ENCODE results near the gene SLC44A1. TPM values are rescaled to one million over a fixed set of nuclear protein-coding genes. Genes with fewer than 3 reads are reported as not detected.

The SLC44A1 gene
- total RNA-seq, 1 donor from 2014 or later: 69.7 TPM

DNA sequence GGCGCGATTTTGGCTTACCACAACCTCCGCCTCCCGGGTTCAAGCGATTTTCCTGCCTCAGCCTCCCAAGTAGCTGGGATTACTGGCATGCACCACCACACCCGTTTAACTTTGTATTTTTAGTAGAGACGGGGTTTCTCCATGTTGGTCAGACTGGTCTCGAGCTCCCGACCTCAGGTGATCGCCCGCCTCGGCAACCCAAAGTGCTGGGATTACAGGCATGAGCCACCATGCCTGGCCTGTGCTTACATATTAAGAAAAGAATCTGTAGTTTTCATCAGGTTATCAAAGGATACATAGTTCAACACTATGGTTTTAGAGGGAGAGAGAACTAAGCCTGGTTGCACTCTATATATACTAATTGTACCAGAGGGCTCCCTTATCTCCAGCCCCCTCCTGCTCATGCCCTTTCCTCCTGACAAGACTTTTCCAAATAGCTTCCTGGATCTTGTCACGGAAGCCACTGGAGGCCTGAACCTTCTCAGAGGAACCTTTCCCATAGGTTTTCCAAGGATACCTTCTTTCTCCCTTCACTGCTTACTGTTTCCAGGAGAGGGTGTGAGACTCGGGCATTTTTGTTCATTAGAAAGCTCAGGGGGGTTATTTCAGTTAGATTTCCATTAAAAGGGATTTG lies 53.1 kb downstream of the SLC44A1 start:
- peak overlapping the region; percentile 99 for H3K27ac Mint-ChIP-seq (ENCODE audit: unreplicated experiment)
- DNase-seq (ENCODE audit: low spot score): peak; percentile 24

DNA sequence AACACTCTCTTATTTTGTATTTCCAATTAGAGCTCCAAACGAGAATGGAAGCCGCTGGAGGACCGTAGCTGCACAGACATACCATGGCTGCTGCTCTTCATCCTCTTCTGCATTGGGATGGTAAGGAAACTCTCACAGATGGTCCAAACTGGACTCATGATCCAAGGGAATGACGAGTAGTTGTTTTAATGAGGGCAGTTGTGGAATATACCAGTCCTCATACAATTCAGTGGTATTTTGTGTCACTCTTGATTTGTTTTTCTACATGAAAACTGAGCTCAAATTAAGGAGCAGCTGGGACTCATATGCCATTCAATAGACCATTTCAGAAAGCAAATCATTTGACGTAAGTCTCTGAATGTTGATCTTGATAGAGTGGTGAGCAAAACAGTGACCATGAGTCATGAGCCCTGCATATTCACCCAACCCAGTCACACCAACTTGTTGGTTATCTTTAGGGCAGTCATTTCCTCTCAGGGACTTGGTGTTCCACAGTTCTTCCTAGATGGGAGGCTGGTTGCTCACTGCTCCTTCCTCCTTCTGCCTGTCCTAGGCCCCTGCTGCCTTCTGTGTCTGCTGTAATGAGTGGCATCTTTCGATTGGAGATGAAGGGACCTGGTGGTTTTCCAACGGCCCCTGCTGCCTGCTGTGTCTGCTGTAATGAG lies 54.9 kb downstream of the SLC44A1 start:
- TF ChIP-seq, protein P1, sequence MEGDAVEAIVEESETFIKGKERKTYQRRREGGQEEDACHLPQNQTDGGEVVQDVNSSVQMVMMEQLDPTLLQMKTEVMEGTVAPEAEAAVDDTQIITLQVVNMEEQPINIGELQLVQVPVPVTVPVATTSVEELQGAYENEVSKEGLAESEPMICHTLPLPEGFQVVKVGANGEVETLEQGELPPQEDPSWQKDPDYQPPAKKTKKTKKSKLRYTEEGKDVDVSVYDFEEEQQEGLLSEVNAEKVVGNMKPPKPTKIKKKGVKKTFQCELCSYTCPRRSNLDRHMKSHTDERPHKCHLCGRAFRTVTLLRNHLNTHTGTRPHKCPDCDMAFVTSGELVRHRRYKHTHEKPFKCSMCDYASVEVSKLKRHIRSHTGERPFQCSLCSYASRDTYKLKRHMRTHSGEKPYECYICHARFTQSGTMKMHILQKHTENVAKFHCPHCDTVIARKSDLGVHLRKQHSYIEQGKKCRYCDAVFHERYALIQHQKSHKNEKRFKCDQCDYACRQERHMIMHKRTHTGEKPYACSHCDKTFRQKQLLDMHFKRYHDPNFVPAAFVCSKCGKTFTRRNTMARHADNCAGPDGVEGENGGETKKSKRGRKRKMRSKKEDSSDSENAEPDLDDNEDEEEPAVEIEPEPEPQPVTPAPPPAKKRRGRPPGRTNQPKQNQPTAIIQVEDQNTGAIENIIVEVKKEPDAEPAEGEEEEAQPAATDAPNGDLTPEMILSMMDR (IDR thresholded peaks at IDR 0.05; ENCODE audit: unreplicated experiment): no peak
- DNase-seq (ENCODE audit: low spot score): no peak
- peak overlapping the region; percentile 99 for H3K27ac Mint-ChIP-seq (ENCODE audit: unreplicated experiment)

More for the DNA sequence above, 53.1 kb downstream of the SLC44A1 start:
- Mint-ChIP-seq H3K4me1 (ENCODE audit: unreplicated experiment) (peaks cover 70% of the 10 kb centered on the region), H3K4me3 (ENCODE audit: unreplicated experiment) (peak overlapping the region; percentile 15), H3K9me3 (ENCODE audit: unreplicated experiment) (no peaks in the 10 kb centered on the region), H3K27me3 (ENCODE audit: unreplicated experiment) (peaks cover 6% of the 10 kb centered on the region), H3K36me3 (ENCODE audit: low read depth, unreplicated experiment) (peaks cover 9% of the 10 kb centered on the region)
- TF ChIP-seq, protein P1 (IDR thresholded peaks at IDR 0.05; ENCODE audit: unreplicated experiment): no peak

DNA sequence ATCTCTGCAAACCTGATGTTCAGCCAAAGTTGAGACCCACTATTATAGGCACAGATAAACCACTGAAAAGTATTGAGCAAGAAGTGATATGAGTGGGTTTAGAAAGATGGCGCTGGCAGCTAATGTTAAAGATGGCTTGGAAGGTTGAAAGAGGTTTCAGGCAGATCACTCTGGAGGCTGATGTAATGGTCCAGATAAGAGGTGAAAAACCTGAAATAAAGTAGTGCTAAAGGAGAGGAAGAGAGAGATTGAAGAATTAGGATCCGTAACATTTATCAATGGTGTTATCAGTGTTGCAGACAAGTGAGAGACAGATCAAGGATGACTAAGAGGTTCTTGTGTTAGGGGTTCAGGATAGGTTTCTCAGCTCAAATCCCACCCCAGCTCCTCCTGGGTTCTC lies 58.3 kb downstream of the SLC44A1 start:
- Mint-ChIP-seq H3K9me3 (ENCODE audit: unreplicated experiment) (no peaks in the 10 kb centered on the region), H3K27ac (ENCODE audit: unreplicated experiment) (no peak overlapping the region), H3K36me3 (ENCODE audit: low read depth, unreplicated experiment) (peaks cover 19% of the 10 kb centered on the region), H3K27me3 (ENCODE audit: unreplicated experiment) (peaks cover 2% of the 10 kb centered on the region), H3K4me3 (ENCODE audit: unreplicated experiment) (no peak overlapping the region), H3K4me1 (ENCODE audit: unreplicated experiment) (peaks cover 37% of the 10 kb centered on the region)
- TF ChIP-seq, protein P1 (IDR thresholded peaks at IDR 0.05; ENCODE audit: unreplicated experiment): no peak
- DNase-seq (ENCODE audit: low spot score): no peak

More for the DNA sequence above, 54.9 kb downstream of the SLC44A1 start:
- no peaks in the 10 kb centered on the region for H3K9me3 Mint-ChIP-seq (ENCODE audit: unreplicated experiment)
- peaks cover 19% of the 10 kb centered on the region for H3K36me3 Mint-ChIP-seq (ENCODE audit: low read depth, unreplicated experiment)
- H3K4me3 Mint-ChIP-seq (ENCODE audit: unreplicated experiment): peak overlapping the region; percentile 31
- H3K27me3 Mint-ChIP-seq (ENCODE audit: unreplicated experiment): peaks cover 6% of the 10 kb centered on the region
- peaks cover 57% of the 10 kb centered on the region for H3K4me1 Mint-ChIP-seq (ENCODE audit: unreplicated experiment)

DNA sequence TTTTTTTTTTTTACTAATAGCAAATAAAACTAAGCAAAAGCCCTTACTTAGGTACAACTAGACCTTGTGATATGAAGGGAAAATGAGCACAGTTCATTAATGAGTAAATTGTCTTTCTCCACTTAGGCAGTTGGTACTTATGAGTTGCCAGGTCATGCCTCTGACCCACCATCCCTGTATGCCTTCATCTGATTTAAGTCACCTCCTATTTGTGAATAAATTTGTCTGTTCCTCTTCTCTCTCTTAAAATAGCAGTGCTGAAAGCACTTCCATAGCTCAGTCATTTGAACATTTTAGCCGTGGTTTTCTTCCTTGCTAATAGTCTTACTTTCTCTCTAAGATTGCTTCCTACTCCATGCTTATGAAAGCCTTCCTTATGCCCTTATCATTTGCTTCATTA lies 61.4 kb downstream of the SLC44A1 start:
- TF ChIP-seq, protein P1 (IDR thresholded peaks at IDR 0.05; ENCODE audit: unreplicated experiment): no peak
- H3K27ac Mint-ChIP-seq (ENCODE audit: unreplicated experiment): no peak overlapping the region
- no peak for DNase-seq (ENCODE audit: low spot score)
- H3K36me3 Mint-ChIP-seq (ENCODE audit: low read depth, unreplicated experiment): peaks cover 9% of the 10 kb centered on the region
- no peak overlapping the region for H3K4me3 Mint-ChIP-seq (ENCODE audit: unreplicated experiment)
- H3K9me3 Mint-ChIP-seq (ENCODE audit: unreplicated experiment): no peaks in the 10 kb centered on the region
- H3K27me3 Mint-ChIP-seq (ENCODE audit: unreplicated experiment): peaks cover 2% of the 10 kb centered on the region
- H3K4me1 Mint-ChIP-seq (ENCODE audit: unreplicated experiment): peaks cover 30% of the 10 kb centered on the region

Measured in endothelial cell (in vitro differentiated cells).